Lung (tissue), 12 donors: ENCODE data around the gene GNAZ. TPM values are rescaled to one million over a fixed set of nuclear protein-coding genes. Genes with fewer than 3 reads are reported as not detected.
"Not testable (repeated sequence)": the region's sequence is repeated elsewhere in the genome, so short reads cannot be mapped to it uniquely, and the experiment has no call there.

ENCODE experiments used
- ATAC-seq: fragments of 200-7000 bp; cut with Tn5 transposase; one replicate; pipeline ENCODE4 v1.9.1; 2020; ENCODE audit warnings: moderate number of reproducible peaks; ENCODE audit not compliant: insufficient read depth, low FRiP score
- DNase-seq, 3 donors: peaks; one replicate each; pipeline ENCODE4 v3.0.0-alpha.2; 2013 to 2017
- H3K27ac ChIP-seq, 2 donors: one replicate each; pipeline ENCODE4 v1.5.1; 2013; ENCODE audit warnings: mild to moderate bottlenecking in 2 of 2, moderate library complexity in 2 of 2, control low read depth in 1 of 2, inconsistent platforms in 1 of 2, low read depth in 1 of 2, low read length in 1 of 2
- H3K27me3 ChIP-seq, 3 donors: one replicate each; pipeline ENCODE4 v1.5.1; 2013; ENCODE audit warnings: low read length in 2 of 3; ENCODE audit not compliant: control insufficient read depth in 3 of 3, insufficient read depth in 3 of 3
- H3K36me3 ChIP-seq, 4 donors: one replicate each; pipeline ENCODE4 v1.5.1; 2013; ENCODE audit warnings: low read length in 4 of 4, mild to moderate bottlenecking in 1 of 4, moderate library complexity in 1 of 4; ENCODE audit not compliant: control insufficient read depth in 4 of 4, insufficient read depth in 4 of 4
- H3K4me1 ChIP-seq, 5 donors: one replicate each; pipeline ENCODE4 v1.5.1; 2013; ENCODE audit warnings: low read length in 5 of 5, mild to moderate bottlenecking in 2 of 5, moderate library complexity in 1 of 5; ENCODE audit not compliant: control insufficient read depth in 5 of 5, insufficient read depth in 5 of 5
- H3K4me3 ChIP-seq: one replicate; pipeline ENCODE4 v1.5.1; 2013; ENCODE audit warnings: mild to moderate bottlenecking, control low read depth, moderate library complexity
- H3K9ac ChIP-seq, 2 donors: one replicate each; pipeline ENCODE4 v1.5.1; 2013; ENCODE audit warnings: low read length in 2 of 2, control low read depth in 1 of 2; ENCODE audit not compliant: insufficient read depth in 1 of 2
- H3K9me3 ChIP-seq, 4 donors: one replicate each; pipeline ENCODE4 v1.5.1; 2013; ENCODE audit warnings: low read length in 3 of 4, mild to moderate bottlenecking in 1 of 4, moderate library complexity in 1 of 4; ENCODE audit not compliant: control insufficient read depth in 4 of 4, insufficient read depth in 3 of 4
- CTCF ChIP-seq: IDR thresholded peaks from 2 replicates; pipeline ENCODE4 v1.5.1; 2012; ENCODE audit warnings: mild to moderate bottlenecking; ENCODE audit errors: control extremely low read depth, extremely low read depth
- WGBS, 2 donors: extraction: QIAGEN DNeasy Blood & Tissue Kit; methylation state at CpG; one replicate each; pipeline ENCODE4 v1.1.7; 2013; 5-methylcytosine and 5-hydroxymethylcytosine counted together
- polyA plus RNA-seq, 2 donors: library from polyadenylated mRNA; stranded (reverse); fragments of 200-250 nt; gene quantifications; one replicate each; pipeline ENCODE4 v1.2.1, GENCODE V29; 2013
- total RNA-seq, 2 donors: library from RNA; depleted of rRNA in 1 of 2; stranded (reverse); fragments of >200 nt in 1 of 2; gene quantifications; one replicate each; pipeline ENCODE4 v1.2.1, GENCODE V29; 2014 to 2021
- donor health status: control.
- donor health status: control.
- donor health status: Bipolar disorder and iron deficiency.
- donor health status: healthy.
- donor health status: DM: yes; HTN: yes; CAD: no.

GNAZ gene
- total and polyA plus RNA-seq, 4 donors: 0.77 to 5.0 (median 2.3) TPM

GRCh38 chr22:23133922-23134321 lies 63.6 kb downstream of the GNAZ start:
- DNase-seq: no peak
- 93% methylated on average over 10 of the region's 10 CpGs for WGBS, 2 donors
- Histone ChIP-seq H3K4me1 (peaks cover 0 to 4% (median 0%) of the 10 kb centered on the region in 5 donors), H3K9me3 (no peaks in the 10 kb centered on the region), H3K27me3 (no peaks in the 10 kb centered on the region), H3K36me3 (no peaks in the 10 kb centered on the region), H3K4me3 (no peak overlapping the region), H3K9ac (no peak overlapping the region), H3K27ac (no peak overlapping the region)
- TF ChIP-seq CTCF: no peak
- ATAC-seq: no peak

- DNase-seq, H3K4me1 ChIP-seq, ATAC-seq, H3K4me3 ChIP-seq, H3K9ac ChIP-seq, H3K9me3 ChIP-seq, H3K27ac ChIP-seq, H3K27me3 ChIP-seq, H3K36me3 ChIP-seq: not testable (repeated sequence)
- WGBS, 2 donors: 71 to 80% methylated on average over 4 of the region's 4 CpGs
Measured at GRCh38 chr22:23136991-23137390, 66.7 kb downstream of the GNAZ start.

- peaks cover 0 to 9% (median 0%) of the 10 kb centered on the region in 5 donors for H3K4me1 ChIP-seq
Measured at GRCh38 chr22:23137468-23137867, 67.1 kb downstream of the GNAZ start.

GRCh38 chr22:23137905-23138561 lies 67.7 kb downstream of the GNAZ start:
- Histone ChIP-seq H3K4me3 (no peak overlapping the region), H3K4me1 (peaks cover 0 to 9% (median 0%) of the 10 kb centered on the region in 5 donors), H3K9me3 (no peaks in the 10 kb centered on the region), H3K9ac (no peak overlapping the region), H3K27ac (no peak overlapping the region), H3K27me3 (no peaks in the 10 kb centered on the region), H3K36me3 (no peaks in the 10 kb centered on the region)
- no peak for ATAC-seq
- no peak for TF ChIP-seq CTCF
- DNase-seq: peak in 2 of 3 donors; percentile 34 to 42
- WGBS, 2 donors: 54 to 58% methylated on average over 5 of the region's 5 CpGs

More at GRCh38 chr22:23137468-23137867, 67.1 kb downstream of the GNAZ start:
- no peak overlapping the region for H3K4me3 ChIP-seq
- H3K27ac ChIP-seq: peak overlapping the region in 1 of 2 donors; percentile 24
- ATAC-seq: no peak
- no peak for DNase-seq
- H3K9me3 ChIP-seq: no peaks in the 10 kb centered on the region
- no peak for TF ChIP-seq CTCF
- no peaks in the 10 kb centered on the region for H3K36me3 ChIP-seq
- WGBS, 2 donors: 35 to 60% methylated on average over 3 of the region's 3 CpGs
- no peaks in the 10 kb centered on the region for H3K27me3 ChIP-seq
- H3K9ac ChIP-seq: no peak overlapping the region
